NAMALWA (cell line): ENCODE measurements around the gene HIRA.
"Not testable (repeated sequence)": the region's sequence is repeated elsewhere in the genome, so short reads cannot be mapped to it uniquely, and the experiment has no call there.

ENCODE experiments used
- DNase-seq: peaks from one replicate; pipeline ENCODE4 v3.0.0-alpha.2; 2015; ENCODE audit warnings: low spot score

Gene HIRA

DNA sequence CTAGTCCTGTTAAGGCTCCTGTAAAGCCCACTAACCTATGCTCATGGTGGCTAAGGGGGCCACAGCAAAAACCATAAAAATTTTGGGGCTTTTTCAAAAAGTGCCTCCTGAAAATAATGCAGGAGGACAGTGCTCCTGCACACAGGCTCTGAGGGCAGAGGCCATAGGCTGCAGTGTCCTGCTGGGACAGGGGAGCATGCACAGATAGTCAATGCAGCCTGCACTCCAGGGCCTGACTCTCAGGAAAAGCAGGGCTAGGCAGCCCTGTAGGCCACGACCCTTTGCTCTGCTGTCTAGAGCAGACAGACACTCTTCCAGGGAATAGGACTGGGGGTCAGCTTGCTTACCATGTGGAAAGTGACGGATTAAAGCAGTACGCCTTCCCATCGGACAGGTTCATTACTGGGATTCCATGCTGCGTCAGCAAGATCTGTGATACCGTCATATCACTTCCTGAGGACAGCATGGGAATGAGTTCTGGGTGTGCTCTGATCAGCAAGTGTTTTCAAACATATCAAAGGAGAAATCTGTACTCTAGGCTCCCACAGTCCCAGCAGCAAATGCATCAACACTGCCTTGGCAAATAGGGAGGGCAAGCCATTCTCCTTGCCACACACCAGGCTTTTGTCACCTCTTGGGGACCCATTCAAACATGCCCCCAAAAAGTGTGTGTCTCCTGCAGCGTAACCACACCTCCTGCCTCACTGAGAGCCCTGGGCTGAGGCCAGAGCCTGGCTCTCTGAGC, 75.9 kb downstream of the HIRA start:
- no peak for DNase-seq

- no peak for DNase-seq
These were observed 77.3 kb downstream of the HIRA start for GRCh38 chr22:19354201-19354600.

DNA sequence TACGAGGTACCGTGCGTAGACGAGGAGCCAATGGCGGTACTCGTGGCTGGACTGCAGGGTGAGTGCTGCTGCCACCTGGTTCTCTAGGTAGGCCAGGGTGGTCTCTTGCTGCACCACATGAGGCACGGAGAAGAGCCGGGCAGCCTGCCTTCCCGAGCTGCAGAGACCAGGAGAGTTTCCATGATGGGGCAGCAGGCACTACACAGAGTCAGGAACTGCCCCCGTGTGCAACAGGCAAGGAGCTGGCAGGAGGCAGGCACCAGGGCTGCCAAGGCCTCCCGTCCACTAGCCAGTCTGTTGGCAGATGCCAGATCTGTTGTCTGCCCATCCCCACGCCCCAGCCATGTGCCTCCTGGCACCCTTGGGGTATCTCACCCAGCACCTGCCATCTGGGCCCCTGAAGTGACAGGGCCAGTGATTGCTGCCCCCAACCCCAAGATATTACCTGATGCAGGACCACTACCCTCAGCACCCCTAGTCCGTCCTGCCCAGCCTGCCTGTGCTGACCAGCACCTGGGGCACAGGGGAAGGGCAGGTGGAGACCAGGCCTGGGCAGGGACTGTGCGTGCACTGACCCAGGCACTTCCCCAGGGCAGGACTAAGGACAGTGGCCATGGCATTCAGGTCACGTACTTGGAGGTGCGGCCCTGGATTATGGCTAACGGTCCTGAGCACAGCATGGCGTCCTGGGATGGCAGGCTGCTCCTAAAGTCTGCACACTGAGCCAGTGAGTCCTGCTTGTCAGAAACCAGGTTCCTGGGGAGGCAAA, 78.0 kb downstream of the HIRA start:
- no peak for DNase-seq

DNA sequence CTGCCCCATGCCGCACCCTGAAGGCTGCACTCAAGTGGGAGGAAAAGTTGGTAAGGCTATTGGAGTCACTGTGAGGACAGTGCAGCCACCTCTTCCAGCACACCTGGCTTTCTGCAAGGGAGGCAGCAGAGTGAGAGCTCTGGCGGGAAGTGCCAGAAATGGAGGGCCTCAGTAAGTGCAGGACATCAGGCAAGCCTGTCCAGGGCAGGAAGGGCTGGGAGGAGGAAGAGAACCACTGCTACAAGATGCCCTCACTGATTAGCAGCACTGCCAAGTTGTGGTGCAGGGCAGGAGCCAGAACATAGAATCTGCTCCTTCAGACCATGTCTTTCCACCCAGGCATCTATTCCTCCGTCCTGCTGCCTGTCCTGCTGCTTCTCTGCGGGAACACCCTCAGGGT, 78.8 kb downstream of the HIRA start:
- DNase-seq, result no peak

DNA sequence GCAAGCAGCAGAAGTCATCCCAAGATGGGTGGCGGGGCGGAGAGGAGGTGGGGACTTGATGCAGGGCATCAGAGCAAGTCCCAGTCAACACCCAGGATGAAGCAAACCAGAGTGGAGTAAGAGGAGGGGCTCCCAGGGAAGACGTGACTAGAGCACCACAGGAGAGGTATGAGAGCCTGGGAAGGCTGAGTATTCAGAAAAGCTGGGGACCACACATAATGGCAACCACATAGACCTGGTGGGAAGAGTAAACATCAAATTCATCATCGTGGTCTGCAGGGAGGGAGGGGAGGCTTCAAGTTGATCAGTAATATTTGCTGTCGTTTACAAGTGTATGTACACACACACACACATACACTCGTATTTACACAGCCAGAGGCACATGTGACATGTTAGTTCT, 79.3 kb downstream of the HIRA start:
- DNase-seq, result no peak

GRCh38 chr22:19351604-19352003, 79.9 kb downstream of the HIRA start:
- no peak for DNase-seq

DNA sequence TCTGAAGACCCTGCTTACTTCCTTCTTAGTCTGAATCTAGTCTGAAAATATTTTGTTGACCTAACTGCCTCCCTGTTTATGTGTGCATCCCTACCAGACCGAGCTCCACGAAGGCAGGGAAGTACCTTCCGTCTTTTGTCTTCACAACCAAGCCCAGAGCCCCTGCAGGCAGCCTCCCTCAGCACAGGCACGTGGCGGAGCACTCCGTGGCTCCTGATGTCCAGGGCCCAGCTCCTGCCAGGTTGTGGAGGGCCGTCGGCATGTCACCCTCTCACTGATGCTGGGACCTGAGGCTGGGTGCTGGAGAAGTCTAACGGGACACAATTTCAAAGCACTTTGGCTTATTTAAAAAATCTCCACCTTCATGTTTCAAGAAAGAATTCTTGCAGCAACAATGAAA, 80.6 kb downstream of the HIRA start:
- DNase-seq, result no peak

DNA sequence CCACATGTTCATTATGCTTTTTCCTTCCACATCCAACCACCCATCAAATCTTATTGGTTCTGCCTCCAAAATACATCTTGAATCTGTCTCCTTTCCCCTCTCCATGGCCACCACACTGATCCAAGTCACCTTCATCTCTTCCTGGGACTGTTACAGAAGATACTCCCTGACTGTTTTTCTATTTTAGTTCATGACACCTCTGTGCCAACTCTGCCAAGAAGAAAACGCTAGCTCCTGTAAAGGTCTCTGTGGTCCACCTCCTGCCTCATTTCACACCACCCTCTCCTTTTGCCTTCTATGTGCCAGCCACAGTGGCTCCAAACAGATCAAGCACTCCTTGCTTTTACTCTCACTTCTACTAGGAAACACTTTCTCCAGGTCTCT, 81.1 kb downstream of the HIRA start:
- no peak for DNase-seq

DNA sequence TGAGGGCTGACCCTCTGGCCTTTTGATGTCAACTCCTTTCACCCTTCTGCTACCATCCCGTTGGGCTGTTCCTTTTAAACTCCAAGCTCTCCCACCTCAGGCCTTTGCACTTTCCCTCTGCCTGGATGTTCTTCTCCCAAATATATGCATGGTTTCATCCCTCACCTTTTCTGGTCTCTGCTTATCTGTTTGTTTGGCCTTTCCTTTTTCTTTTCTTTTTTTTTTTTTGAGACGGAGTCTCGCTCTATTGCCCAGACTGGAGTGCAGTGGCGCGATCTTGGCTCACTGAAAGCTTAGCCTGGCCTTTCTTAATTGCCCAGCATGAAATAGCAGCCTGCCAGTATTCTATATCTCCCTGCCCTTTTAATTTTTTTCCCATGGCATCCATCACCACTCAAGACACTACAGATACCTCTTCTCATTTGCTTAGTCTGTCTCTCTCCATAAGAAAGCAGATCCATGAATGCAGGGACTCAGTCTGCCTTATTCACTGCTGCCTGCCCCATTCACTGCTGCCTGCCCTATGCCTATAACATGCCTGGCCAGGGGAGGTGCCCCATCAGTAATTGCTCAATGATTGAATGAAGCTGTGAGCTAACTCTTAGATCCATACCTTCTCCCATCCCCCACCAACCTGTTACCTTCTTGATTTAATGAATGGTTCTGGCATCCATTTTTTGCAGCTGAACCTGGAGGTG, 81.6 kb downstream of the HIRA start:
- DNase-seq, result no peak

GRCh38 chr22:19346677-19347265, 84.8 kb downstream of the HIRA start:
- no peak for DNase-seq

DNA sequence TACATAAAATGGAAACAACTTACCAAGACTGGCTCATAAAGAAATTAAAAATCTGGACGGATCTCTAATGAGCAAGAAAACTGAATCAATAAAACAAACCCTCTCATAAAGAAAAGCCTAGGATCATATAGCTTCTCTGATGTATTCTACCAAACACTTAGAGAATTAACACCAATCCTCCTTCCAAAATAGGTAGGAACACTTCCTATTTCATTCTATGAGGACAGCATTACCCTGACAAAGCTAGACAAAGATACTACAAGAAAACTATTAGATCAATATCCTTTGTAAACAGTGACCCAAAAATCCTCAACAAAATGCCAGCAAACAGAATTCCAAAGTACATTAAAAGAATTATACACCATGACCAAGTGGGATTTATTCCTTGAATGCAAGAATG, 87.1 kb downstream of the HIRA start:
- no peak for DNase-seq

DNA sequence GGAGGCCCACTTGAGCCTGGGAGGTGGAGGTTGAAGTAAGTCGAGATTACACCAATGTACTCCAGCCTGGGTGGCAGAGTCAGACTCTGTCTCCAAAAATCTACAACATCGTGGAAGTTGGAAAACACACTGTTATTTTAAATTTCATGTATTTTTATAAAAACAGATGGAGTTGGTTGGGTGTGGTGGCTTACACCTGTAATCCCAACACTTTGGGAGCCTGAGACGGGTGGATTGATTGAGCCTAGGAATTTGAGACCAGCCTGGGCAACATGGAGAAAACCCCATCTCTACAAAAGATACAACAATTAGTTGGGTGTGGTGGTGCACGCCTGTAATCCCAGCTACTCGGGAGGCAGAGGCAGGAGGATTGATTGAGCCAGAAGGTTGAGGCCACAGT, 88.1 kb downstream of the HIRA start:
- DNase-seq, result no peak

DNA sequence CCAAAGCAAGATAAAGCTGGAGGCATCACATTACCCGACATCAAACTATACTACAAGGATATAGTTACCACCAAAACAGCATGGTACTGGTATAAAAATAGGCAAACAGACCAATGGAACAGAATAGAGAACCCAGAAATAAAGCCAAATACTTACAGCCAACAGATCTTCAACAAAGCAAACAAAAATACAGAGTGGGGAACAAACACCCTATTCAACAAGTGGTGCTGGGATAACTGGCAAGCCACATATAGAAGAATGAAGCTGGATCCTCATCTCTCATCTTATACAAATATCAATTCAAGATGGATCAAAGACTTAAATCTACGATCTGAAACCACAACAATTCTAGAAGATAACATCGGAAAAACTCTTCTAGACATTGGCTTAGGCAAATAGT, 90.0 kb downstream of the HIRA start:
- DNase-seq, result no peak

DNA sequence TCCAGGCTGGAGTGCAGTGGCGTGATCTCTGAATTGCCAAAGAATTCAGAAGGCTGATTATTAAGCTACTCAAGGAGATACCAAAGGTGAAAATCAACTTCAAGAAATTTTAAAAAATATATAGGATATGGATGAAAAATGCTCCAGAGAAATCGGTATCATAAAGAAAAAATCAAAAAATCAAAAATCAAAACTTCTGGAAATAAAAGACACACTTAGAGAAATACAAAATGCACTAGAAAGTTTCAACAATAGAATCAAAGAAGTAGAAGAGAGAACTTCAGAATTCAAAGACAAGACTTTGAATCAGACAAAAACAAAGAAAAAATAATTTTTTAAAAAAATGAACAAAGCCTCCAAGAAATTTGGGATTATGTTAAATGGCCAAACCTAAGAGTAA, 94.4 kb downstream of the HIRA start:
- DNase-seq, result no peak

GRCh38 chr22:19336133-19337075, 95.1 kb downstream of the HIRA start:
- DNase-seq, result no peak

DNA sequence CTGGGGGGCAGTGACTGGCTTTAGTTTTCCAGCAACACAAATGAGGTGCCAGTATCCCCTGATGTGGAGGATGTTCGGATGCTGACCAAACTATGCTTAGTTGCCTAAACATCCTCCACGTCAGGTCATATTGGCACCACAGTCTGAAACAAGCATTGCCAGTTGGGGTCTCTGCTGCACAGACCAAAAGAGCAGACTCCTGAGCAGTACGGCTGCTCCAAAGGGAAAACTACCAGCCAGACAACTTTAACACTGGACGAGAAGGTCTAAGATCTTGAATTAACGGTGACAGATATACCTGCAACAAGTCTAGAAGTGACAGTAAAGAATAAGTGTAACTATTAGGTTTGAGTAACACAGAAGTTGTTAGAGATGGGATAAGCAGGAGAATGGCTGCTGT, 99.6 kb downstream of the HIRA start:
- no peak for DNase-seq

DNA sequence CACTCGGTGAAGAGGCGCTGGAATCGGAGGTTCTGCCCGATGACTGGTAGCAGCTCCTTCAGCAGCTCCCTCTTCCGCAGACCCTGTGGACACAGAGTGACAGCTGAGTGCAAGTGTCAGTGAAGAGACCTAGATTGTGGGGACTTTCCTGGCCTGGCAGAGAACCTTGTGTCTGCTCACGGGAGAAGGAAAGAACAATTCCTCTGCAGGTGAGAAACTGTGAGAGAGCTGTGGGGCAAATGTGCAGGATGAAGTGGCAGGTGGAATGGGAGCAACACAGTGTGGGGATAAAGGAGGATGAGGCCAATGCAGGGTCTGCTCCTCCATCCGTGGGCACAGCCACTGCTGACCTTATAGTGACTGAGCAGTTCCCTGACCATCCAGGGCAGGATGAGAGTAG, 100.1 kb downstream of the HIRA start:
- no peak for DNase-seq

DNA sequence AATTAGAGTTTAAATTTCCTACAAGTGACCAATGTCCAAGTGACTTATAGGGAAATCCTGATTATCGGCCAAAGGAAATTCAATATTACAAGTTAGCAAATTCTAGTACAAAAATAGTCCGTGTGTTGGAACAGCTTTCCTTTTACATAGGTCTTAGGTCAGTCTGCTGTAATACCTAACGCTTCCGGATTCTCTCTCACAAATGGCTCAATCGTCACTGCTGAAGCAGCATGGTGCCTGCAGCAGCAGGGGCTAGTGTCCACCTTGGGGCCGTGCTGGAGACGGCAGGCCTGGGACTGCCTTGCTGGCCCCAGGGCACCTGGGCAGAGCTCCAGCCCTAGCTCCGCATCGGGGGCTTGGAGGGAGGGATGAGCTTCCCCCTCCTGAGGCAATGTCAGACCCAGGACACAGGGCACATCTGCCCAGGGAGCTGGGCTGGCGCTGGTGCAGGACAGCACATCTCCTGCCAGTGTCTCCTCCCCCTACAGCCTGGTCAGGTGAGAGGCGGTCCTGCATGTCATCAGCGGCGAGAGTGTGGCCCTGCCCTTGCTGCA, 100.6 kb downstream of the HIRA start:
- DNase-seq, result no peak

- DNase-seq, result not testable (repeated sequence)
These were observed 101.3 kb downstream of the HIRA start for GRCh38 chr22:19330205-19330604.

DNA sequence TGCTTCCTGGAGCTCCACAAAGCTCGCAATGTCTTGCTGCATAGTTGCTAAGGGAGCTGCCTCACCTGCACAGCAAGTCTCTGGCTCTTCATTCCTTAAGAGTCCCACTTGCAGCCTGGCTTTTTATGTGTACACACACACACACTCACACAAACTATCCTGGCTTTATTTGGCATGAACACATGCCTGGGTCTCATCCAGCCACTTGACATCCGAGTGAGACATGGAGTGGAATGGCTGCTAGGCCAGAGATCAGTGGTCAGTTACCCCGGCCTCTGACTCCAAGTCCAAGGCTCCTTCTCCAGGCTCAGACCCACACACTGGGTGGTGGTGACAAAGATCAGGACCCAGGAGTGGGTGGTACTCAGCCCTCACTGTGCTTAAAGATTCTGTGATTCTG, 102.1 kb downstream of the HIRA start:
- no peak for DNase-seq

DNA sequence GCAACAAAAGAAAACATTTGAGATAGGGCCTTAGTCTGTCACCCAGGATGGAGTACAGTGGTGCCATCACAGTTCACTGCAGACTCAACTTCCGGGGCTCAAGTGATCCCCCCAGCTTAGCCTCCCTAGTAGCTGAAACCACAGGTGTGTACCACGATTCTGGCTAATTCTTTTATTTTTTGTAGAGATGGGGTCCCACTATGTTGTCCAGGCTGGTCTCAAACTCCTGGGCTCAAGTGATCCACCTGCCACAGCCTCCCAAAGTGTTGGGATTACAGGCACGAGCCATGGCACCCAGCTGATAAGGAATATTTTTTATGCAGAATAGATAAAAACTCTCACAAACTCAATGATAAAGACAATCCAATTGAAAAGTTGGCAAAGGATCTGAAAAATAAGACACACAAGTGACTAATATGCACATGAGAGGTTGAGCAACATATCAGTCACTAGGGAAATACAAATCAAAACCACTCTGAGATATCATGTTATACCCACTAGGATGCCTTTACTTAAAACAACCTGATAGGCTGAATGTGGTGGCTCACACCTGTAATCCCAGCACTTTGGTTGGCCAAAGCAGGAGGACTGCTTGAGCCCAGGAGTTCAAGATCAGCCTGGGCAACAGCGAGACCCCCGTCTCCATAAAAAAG, 106.1 kb downstream of the HIRA start:
- no peak for DNase-seq
